NCI-H1436 (cell line): Measurements from ENCODE around the gene COPS9.

Source experiments
- DNase-seq: peaks from one replicate; lab custom pipeline; 2025; lab: John Stamatoyannopoulos, UW

The COPS9 gene

DNA sequence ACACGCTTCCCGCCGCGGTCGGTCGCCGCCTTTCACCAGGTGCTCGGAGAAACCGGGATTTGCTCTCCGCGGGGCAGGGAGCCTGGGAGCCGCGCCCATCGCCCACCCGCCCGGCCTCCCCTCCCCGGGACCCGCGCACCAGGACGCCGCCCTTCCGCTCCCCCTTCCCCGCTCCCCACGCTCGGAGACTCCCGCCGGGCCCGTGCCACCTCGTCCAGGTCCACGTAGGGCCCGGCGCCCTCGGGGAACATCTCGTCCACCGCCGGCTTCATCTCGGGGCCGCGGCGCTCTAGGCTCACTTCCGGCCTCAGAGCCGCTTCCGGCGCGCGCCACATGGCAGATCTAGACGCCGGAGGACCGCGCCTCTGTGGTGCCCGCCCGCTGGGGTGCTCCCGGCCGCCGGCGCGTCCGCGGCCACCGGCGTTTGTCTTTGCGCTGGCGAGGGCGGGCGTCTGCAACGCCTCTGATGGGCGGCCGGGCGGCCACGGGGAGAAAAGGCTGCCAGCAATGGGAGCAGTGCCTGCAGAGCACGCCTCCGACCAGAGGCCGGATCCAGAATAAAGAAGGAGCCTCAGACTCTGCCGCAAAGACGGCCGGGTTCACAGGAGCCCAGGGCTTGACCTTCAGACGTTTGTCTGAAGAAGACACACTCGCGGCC is at the start of gene COPS9:
Gene COPS9 (minus strand): TSS at position 293 of the 658 bp plus-strand sequence. CDS start 21 bp downstream, at position 272.
- peak; percentile 74 for DNase-seq

- DNase-seq: no peak
Observed at GRCh38 chr2:240184656-240185055, 48.6 kb upstream of the COPS9 start.

DNA sequence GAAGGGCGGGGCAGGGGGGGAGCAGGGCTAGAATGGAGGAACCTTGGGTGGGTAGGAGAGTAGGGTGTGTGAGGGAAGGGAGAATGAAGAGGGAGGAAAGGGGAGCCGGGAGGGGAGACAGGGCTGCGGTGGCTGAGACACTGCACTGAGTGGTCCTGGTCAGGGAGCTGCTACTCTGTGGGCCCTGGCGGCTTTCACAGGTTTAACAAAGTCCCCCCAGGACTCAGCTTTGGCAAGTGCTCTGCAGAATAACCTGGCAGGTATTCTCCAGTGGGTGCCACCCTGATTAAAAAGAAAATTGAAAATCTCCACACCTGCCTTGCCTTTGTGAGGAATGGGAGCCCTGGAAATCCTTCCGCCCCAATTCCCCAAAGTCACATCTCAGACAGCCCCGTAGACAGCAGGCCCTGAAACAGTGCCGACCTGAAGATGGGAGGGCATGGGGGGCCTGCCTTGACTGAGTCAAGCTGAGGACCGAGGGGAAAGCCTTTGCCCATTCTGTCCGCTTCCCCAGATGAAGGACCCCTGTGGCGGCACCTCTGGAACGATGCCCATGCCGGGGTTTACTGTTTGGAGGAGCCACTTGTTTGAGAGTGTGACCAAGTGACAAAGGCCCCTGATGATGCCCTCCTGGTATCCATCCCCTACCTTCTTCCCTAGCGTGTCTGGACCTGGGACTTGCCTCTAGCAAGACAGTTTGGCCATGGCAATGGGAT is 47.9 kb upstream of the COPS9 start:
- DNase-seq: no peak

DNA sequence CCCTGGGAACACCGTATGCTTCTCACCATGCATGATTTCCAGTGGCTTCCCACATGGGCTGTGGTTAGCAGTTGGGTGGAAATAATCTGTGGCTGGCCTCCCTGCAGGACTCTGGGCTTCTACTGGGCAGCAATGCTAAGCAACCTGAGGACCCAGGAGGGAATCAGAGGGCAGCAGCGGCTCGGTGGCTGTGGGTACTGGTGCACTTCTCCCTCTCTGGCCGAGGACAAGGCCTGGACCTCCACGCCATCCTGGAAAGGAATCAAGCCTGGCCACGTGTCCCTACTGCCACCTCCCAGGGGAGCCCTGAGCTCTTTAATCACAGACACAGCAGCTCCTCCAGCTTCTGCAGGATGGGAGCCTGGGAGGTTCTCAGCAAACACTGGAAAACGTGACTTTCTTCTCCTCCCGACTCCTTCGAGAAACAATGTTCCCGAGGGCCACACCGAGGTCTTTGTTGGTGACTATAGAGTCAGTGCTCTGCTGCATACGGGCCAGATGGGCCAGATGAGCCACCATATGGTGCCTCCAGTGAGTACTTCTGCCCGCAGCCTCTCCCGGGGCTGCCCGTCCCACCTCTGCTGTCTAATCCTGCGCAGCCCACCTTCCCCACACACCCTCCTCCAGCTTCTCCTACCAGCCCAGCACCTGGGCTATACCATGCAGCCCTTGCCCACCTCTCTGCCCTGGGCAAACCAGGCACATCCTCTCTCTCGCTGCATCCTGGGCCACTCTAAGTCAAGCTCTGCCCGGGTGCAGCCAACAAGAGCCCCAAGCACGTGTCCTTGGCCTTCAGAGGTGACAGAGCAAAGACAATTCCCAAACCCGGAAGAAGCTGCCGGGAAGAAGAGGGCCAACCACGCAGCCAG is 47.1 kb upstream of the COPS9 start:
- DNase-seq: no peak

- DNase-seq: no peak
Observed at GRCh38 chr2:240182476-240182875, 46.4 kb upstream of the COPS9 start.

- DNase-seq: no peak
Observed at GRCh38 chr2:240182001-240182400, 45.9 kb upstream of the COPS9 start.

DNA sequence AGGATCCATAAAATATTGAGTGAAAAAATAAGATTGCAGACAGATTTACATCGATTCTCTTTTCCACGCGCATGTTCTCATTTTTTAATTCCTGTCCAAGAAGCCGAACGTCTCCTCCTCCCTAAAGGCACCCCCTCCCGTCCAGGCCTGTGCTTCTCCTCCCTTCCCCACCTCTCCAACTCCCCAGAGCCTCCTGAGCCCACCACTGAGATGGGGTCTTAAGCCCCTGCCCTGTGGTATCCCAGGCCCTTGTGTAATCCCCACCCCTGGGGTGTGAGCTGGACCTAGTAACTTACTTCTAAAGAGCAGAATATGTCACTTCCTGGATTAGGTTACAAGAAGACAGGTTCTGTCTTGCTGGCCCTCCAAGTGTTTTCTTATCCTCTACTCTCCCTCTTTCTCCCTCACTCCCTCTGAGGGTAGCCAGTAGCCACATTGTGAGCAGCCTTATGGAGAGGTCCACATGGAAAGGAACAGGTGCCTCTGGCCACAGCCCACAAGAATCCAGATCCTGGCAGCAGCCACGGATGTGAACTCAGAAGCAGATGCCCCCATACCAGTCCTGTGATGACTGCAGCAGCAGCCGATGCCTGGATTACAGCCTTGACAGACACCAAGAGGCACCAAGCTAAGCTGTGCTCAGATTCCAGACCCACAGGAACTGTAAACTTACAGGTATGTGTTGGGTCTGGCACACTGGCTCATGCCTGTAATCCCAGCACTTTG is 44.0 kb upstream of the COPS9 start:
- DNase-seq: no peak

DNA sequence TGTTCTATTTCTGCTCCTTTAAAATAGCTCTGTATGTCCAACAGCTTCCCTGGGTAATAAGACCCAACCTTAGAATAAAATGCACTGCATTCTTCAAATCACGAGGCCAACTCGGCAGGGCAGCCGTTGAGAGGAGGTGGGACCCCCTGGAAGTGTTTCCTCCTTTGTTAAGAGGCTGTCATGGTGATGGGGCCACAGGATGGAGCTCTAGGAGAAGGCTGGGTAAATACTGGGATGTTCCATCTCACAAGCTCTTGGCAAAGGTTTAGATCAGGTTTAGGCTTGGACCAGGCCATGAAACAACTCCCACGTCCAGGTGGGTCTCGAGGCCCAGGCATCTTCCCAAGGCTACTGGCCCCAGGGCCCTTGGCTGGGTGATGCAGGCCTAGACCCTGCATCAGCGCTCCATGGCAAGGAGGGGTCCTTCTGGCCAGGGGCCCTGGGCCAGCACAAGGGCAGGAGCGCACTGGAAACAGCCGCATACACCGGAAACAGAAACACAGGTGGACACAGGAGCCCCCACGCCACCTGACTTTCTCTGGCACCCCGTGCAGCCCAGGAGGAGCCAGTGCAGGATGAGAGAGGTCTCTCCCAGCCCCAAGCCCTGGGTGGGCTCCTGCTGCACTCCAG is 43.2 kb upstream of the COPS9 start:
- DNase-seq: no peak

- DNase-seq: no peak
Observed at GRCh38 chr2:240178564-240178963, 42.5 kb upstream of the COPS9 start.

- DNase-seq: no peak
Observed at GRCh38 chr2:240174496-240174895, 38.4 kb upstream of the COPS9 start.

GRCh38 chr2:240172071-240172895 is 36.2 kb upstream of the COPS9 start:
- DNase-seq: no peak

DNA sequence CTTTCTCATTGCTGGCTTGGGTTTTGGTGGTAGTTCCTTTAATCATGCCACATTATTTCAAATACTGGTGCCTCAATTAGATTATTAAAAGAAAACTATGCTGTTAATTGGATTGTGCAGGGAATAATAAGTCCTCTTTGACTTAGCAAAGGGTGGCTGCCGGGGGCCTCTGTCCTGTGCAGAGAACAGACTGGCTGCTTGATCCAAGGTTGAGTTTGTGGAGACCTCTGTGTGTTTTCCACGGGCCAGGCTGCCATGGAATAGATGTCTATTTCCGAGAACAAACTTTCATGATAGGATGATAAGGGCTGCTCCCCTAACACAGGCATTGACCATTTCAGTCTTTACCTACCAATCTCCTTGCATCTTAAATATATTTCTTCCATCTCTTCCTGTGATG is 34.8 kb upstream of the COPS9 start:
- no peak for DNase-seq

- no peak for DNase-seq
Observed at GRCh38 chr2:240170354-240170735, 34.2 kb upstream of the COPS9 start.

DNA sequence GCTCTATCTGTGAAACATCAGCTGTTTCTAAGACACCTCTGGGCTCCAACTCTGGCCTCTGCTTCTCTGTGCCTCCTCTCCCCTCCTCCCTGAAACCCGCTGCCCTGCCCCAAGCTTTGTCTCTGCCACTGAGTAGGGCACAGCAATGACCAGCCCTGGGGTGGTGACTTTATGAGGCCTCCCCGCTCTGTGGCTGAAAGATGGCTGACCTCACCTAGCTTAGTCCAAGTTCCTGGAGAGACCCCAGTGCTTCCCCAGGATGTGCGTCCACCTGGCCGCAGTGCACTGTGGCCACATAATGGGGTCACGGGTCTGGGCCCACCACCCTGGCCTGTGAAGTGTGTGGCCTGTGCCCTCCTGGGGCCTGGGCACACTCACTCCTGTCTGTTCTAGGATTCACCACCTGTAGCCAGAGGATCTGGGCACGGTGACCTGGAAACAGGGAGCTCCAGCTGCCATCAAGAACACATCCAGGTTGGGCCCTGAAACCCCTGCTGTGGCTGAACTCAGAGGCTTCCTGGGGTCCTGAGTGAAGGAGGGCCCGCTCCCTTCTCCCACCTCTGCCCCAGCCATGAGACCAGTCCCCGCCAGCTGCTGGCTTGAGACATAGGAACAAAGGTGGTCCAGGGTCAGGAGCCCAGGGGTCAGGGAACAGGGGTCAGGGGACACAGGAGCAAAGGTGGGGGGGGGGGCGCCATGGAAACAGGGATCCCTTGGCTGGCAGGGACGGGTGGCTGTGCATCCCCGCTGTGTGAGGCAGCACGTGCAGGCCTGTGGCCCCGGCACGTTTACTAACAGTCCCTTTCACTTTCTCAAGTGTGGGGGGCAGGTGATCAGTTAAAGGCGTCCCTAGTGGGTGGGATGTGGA is 33.6 kb upstream of the COPS9 start:
- DNase-seq: no peak

- DNase-seq: no peak
Observed at GRCh38 chr2:240168546-240169361, 32.6 kb upstream of the COPS9 start.

DNA sequence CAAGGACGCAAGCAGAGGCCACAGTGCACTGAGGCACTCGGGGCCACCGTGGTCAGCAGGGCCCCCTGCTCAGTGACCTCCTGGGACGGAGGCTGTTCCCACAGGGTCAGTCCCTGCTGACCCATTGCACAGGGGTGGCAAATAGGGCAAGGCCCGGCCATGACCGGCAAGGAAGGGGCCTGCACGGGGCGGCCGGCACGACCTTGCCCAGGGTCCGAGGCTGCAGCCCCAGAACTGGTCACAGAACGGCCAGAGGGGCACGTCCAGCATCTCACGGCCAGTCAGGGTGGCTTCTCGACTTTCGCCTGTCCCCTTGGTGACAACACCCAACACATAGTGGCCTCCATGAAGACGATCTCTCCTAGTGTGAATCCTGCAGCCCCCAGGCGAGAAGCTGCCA is 31.9 kb upstream of the COPS9 start:
- DNase-seq: no peak

DNA sequence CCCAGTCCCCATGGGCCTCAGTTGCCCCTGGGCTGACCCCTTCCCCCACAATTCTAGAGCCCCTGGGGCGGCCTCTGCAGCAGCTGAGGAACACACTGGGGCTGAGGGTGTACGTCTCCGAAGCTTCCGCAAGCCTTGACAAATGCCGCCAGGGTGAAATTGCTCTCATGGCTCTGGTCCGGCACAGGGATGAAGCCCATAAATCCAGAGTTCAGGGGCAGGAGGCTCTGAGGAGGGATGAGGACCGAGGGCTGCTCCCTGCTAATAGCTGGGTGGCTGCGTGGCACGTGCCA is 31.4 kb upstream of the COPS9 start:
- DNase-seq: no peak

DNA sequence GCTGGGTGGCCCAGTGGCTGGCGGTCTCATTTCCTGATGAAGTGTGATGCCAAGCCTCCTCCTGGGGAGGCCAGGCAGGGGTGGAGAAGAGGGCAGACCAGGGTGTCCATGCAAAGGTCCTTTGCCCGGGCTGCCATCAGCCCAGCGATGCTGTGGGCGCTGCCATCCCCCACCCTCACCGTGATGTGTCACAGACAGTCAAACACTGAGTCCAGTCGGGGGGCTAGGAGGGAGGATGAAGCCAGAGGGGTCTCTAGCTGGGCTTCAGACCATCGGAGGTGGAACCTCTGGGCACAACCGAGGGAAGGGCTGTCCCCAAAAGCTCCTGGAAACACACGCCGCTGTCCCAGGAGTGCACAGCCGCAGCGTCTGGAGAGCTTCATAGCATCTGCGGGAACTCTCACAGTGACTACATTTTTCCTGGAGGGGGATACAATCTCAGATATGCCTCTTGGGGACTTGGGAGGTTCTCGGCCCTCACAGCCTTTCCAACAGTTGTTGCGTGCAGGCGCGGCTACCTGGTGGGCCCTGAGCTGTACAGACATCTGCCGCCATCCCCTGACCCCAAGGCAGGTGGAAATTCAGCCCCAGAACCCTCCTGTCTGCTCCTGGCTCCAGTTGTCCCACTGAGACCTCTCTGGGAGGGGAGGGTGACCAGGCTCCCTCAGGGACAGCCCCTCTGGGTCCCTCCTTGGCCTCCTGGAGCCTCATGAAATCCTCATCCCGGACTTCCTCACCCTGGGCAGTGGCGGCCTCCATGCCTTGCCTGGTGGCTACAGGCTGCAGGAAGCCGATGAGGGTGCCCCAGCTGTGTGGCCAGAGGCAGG is 30.9 kb upstream of the COPS9 start:
- DNase-seq: no peak
